ENCODE data around the gene PRKAA1. TPM values are rescaled to one million over a fixed set of nuclear protein-coding genes. Genes with fewer than 3 reads are reported as not detected.
"Not testable (repeated sequence)": the region's sequence is repeated elsewhere in the genome, so short reads cannot be mapped to it uniquely, and the experiment has no call there.

The PRKAA1 gene
- total RNA-seq, 4 donors from 2014 or later = 66.5 to 113 (median 97.9) TPM

DNA sequence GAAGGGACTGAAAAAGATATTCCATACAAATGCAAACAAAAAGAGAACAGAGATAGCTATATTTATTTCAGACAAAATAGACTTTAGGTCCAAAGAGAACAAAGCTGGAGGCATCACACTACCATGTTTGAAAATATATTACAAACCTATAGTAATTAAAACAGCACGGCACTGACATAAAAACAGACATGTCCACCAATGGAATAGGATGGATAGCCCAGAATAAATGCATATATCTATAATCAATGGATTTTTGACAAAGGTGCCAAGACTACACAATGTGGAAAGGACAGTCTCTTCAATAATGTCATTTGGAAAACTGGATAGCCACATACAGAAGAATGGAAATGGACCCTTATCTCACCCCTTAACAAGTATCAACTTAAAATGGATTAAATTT, 10.2 kb downstream of the PRKAA1 start:
- Histone ChIP-seq H3K36me3 (peaks cover 0 to 10% of the 10 kb centered on the region in 2 donors), H3K4me1 (peaks cover 5 to 43% (median 6%) of the 10 kb centered on the region in 3 donors), H3K9me3 (peaks cover 0 to 7% (median 0%) of the 10 kb centered on the region in 3 donors), H3K27me3 (no peaks in the 10 kb centered on the region), H3K27ac (no peak overlapping the region), H3K4me3 (no peak overlapping the region)
- ATAC-seq = no peak
- 100% methylated on average over 1 of the region's 1 CpG for WGBS, 2 donors (ENCODE audit: low coverage in 1 of 2)
- TF ChIP-seq POLR2AphosphoS5 (IDR thresholded peaks at IDR 0.05) = no peak
- TF ChIP-seq, protein P1, sequence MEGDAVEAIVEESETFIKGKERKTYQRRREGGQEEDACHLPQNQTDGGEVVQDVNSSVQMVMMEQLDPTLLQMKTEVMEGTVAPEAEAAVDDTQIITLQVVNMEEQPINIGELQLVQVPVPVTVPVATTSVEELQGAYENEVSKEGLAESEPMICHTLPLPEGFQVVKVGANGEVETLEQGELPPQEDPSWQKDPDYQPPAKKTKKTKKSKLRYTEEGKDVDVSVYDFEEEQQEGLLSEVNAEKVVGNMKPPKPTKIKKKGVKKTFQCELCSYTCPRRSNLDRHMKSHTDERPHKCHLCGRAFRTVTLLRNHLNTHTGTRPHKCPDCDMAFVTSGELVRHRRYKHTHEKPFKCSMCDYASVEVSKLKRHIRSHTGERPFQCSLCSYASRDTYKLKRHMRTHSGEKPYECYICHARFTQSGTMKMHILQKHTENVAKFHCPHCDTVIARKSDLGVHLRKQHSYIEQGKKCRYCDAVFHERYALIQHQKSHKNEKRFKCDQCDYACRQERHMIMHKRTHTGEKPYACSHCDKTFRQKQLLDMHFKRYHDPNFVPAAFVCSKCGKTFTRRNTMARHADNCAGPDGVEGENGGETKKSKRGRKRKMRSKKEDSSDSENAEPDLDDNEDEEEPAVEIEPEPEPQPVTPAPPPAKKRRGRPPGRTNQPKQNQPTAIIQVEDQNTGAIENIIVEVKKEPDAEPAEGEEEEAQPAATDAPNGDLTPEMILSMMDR (IDR thresholded peaks at IDR 0.05) = no peak

DNA sequence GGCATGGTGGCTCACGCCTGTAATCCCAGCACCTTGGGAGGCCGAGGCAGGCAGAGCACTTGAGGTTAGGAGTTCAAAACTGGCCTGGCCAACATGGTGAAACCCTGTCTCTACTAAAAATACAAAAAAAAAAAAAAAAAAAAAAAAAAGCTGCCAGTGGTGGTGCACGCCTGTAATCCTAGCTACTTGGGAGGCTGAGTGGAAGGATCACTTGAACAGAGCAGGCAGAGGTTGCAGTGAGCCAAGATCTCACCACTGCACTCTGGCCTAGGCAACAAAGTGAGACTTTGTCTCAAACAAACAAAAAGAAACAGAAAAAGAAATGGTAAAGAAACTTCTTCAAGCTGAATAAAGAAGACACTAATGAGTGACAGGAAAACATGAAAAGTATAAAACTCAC, 11.5 kb downstream of the PRKAA1 start:
- 97% methylated on average over 3 of the region's 3 CpGs; no CpG with 5 or more reads in 1 of the 2 donors for WGBS, 2 donors (ENCODE audit: low coverage in 1 of 2)
- not testable (repeated sequence) for ATAC-seq

DNA sequence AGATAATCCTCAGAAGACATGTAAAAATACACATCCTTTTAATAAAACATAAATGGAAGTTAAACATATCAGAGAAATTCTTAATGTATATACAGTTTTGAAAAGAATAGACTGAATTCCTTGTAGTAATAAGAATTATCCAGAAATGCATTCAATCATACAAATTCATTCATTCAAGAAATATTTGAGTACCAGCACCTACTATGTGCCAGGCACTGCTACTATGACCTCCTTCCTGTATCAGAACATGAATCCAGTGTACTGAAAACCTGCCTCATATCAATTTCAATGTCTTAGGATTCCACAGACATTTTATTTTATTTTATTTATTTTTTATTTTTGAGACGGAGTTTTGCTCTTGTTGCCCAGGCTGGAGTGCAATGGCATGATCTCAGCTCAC, 13.3 kb downstream of the PRKAA1 start:
- 87 to 100% methylated on average over 1 of the region's 1 CpG for WGBS, 2 donors (ENCODE audit: low coverage in 1 of 2)
- TF ChIP-seq POLR2AphosphoS5 (IDR thresholded peaks at IDR 0.05) (no peak), EP300 (IDR thresholded peaks at IDR 0.05) (no peak), POLR2A (IDR thresholded peaks at IDR 0.05) (no peak)
- TF ChIP-seq, protein P1 (IDR thresholded peaks at IDR 0.05) = no peak
- peaks cover 0 to 7% (median 0%) of the 10 kb centered on the region in 3 donors for H3K9me3 ChIP-seq
- H3K27ac ChIP-seq = no peak overlapping the region
- H3K27me3 ChIP-seq = no peaks in the 10 kb centered on the region
- H3K36me3 ChIP-seq = peaks cover 0 to 10% of the 10 kb centered on the region in 2 donors
- peaks cover 4 to 36% (median 7%) of the 10 kb centered on the region in 3 donors for H3K4me1 ChIP-seq
- H3K4me3 ChIP-seq = no peak overlapping the region
- no peak for ATAC-seq

More for the DNA sequence above, 11.5 kb downstream of the PRKAA1 start:
- H3K27ac ChIP-seq, H3K9me3 ChIP-seq, H3K27me3 ChIP-seq, H3K4me3 ChIP-seq: not testable (repeated sequence)
- Histone ChIP-seq H3K36me3 (peaks cover 0 to 10% of the 10 kb centered on the region in 2 donors), H3K4me1 (peaks cover 7 to 40% (median 10%) of the 10 kb centered on the region in 3 donors)

DNA sequence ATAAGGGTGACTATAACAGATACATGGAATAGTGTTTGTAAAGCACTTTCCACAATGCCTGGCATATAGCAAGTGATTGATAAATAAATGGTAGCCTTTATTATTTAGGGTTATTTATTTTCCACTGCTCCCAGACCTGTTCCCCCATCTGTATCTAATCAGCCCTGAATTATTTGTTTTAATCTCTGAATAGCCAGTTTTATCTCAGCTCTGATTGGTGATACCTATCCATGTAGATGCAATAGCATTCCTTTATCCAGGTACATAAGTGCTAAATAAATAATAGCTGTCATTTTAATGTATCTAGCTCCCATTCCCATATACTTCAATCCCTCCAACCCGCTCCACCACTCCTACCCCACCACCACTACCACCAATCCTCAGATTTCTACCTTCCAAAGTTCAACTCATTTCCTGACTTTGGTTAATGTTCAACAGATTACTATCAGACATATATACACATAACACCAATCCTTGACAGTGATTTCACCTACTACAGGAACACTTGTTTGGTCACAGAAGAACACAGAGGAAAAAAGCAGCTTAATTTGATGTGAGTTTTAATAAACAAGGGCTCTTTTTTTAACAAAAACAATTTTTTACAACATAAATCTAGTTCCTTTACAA, 14.0 kb downstream of the PRKAA1 start:
- no peaks in the 10 kb centered on the region for H3K27me3 ChIP-seq
- H3K9me3 ChIP-seq = peaks cover 0 to 7% (median 0%) of the 10 kb centered on the region in 3 donors
- peaks cover 4 to 30% (median 7%) of the 10 kb centered on the region in 3 donors for H3K4me1 ChIP-seq
- WGBS, 2 donors (ENCODE audit: low coverage in 1 of 2) = 88 to 100% methylated on average over 1 of the region's 1 CpG
- H3K4me3 ChIP-seq = no peak overlapping the region
- H3K27ac ChIP-seq = no peak overlapping the region
- TF ChIP-seq POLR2AphosphoS5 (IDR thresholded peaks at IDR 0.05) (no peak), EP300 (IDR thresholded peaks at IDR 0.05) (no peak), POLR2A (IDR thresholded peaks at IDR 0.05) (no peak)
- TF ChIP-seq, protein P1 (IDR thresholded peaks at IDR 0.05) = no peak
- no peak for ATAC-seq
- peaks cover 0 to 10% of the 10 kb centered on the region in 2 donors for H3K36me3 ChIP-seq

DNA sequence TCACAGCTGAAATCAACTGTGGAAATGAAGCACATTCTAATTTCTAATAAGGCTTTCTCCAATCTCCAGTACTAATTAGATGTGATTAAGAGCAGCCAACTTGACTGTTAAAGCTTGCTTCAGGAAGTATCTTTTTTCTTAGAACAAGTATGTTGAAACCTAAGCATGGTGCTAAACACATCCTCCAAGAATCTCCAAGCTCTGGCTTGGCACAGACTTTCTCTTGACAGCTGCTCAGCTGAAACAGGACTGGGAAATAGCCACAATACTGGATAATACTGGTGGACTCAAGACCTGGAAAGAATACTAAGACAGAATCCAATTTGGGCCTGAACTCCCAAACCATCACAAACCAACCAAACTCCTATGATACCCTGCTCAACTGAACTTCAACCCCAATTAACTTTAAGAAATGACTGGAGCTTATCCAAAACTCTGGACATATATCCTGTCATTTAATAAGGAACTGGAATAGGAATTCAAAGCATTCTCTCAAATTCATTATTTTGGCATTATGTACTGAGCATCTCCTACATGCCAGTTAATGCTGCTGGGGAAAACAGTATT, 16.2 kb downstream of the PRKAA1 start:
- H3K9me3 ChIP-seq = no peaks in the 10 kb centered on the region
- H3K4me1 ChIP-seq = peaks cover 4 to 29% (median 7%) of the 10 kb centered on the region in 3 donors
- TF ChIP-seq POLR2A (IDR thresholded peaks at IDR 0.05) (no peak), EP300 (IDR thresholded peaks at IDR 0.05) (no peak), POLR2AphosphoS5 (IDR thresholded peaks at IDR 0.05) (no peak)
- TF ChIP-seq, protein P1 (IDR thresholded peaks at IDR 0.05) = no peak
- no peak overlapping the region for H3K4me3 ChIP-seq
- ATAC-seq = peak; percentile 66
- H3K36me3 ChIP-seq = peaks cover 0 to 7% of the 10 kb centered on the region in 2 donors
- no peak overlapping the region for H3K27ac ChIP-seq
- no peaks in the 10 kb centered on the region for H3K27me3 ChIP-seq
